Measurements from ENCODE around the gene TM4SF5.

GRCh38 chr17:4740584-4740983, 31.1 kb upstream of the TM4SF5 start:
- TF ChIP-seq ZFX (IDR thresholded peaks at IDR 0.05) (no peak), POLR2A (IDR thresholded peaks at IDR 0.05; ENCODE audit: borderline replicate concordance, extremely low read depth, insufficient read depth, insufficient read length) (no peak), YY1 (IDR thresholded peaks at IDR 0.05; ENCODE audit: extremely low read depth, insufficient replicate concordance, low read depth, low read length) (no peak), CTCF (IDR thresholded peaks at IDR 0.05 in 2 of 3, conservative IDR thresholded peaks at IDR 0.05 in 1 of 3; ENCODE audit: borderline replicate concordance in 1 of 3, insufficient read depth in 1 of 3, low read depth in 2 of 3, low read length in 2 of 3) (no peak)
